GM12878 (cell line): Measurements from ENCODE around the gene IAPP.
"Not testable (repeated sequence)": the region's sequence is repeated elsewhere in the genome, so short reads cannot be mapped to it uniquely, and the experiment has no call there.

Source experiments
- CTCF ChIP-seq, 3 experiments: IDR thresholded peaks in 2 of 3; conservative IDR thresholded peaks in 1 of 3; 2 replicates each; pipeline ENCODE4 v1.5.1; 2011; ENCODE audit warnings: low read depth in 3 of 3, low read length in 3 of 3, mild to moderate bottlenecking in 3 of 3, control low read depth in 2 of 3, moderate library complexity in 2 of 3, inconsistent platforms in 1 of 3, mixed read lengths in 1 of 3; ENCODE audit not compliant: control insufficient read depth in 2 of 3, insufficient read depth in 1 of 3; ENCODE audit errors: extremely low read depth in 1 of 3
- GABPA ChIP-seq: IDR thresholded peaks from 2 replicates; pipeline ENCODE4 v1.6.1; 2014; ENCODE audit warnings: antibody characterized with exemption, low read depth, mild to moderate bottlenecking, inconsistent platforms
- POLR2A ChIP-seq: IDR thresholded peaks from 2 replicates; pipeline ENCODE4 v1.6.1; 2011; ENCODE audit warnings: low read depth, mild to moderate bottlenecking, low read length
- TCF3 ChIP-seq: IDR thresholded peaks from 2 replicates; pipeline ENCODE4 v1.6.1; 2012; ENCODE audit warnings: low read depth, mild to moderate bottlenecking, low read length, borderline replicate concordance; ENCODE audit not compliant: insufficient read depth

GRCh38 chr12:21381320-21381719, 8.6 kb downstream of the IAPP start:
- TF ChIP-seq GABPA; CTCF (IDR thresholded peaks at IDR 0.05 in 2 of 3, conservative IDR thresholded peaks at IDR 0.05 in 1 of 3; ENCODE audit: control insufficient read depth in 2 of 3, extremely low read depth in 1 of 3, insufficient read depth in 1 of 3, low read depth in 3 of 3, low read length in 3 of 3); POLR2A; TCF3: not testable (repeated sequence)
